Stimulated activated CD8-positive, alpha-beta memory T cell treated with anti-CD3 and anti-CD28 coated beads, Interleukin-4, amount 100 ng/mL, for 24 hours (primary cell): ENCODE data around the gene IGSF23.
"Not testable (repeated sequence)": the region's sequence is repeated elsewhere in the genome, so short reads cannot be mapped to it uniquely, and the experiment has no call there.

Experiments used
- DNase-seq: peaks from one replicate; pipeline ENCODE4 v3.0.0-alpha.2; 2020; ENCODE audit warnings: low read depth

Gene IGSF23

DNA sequence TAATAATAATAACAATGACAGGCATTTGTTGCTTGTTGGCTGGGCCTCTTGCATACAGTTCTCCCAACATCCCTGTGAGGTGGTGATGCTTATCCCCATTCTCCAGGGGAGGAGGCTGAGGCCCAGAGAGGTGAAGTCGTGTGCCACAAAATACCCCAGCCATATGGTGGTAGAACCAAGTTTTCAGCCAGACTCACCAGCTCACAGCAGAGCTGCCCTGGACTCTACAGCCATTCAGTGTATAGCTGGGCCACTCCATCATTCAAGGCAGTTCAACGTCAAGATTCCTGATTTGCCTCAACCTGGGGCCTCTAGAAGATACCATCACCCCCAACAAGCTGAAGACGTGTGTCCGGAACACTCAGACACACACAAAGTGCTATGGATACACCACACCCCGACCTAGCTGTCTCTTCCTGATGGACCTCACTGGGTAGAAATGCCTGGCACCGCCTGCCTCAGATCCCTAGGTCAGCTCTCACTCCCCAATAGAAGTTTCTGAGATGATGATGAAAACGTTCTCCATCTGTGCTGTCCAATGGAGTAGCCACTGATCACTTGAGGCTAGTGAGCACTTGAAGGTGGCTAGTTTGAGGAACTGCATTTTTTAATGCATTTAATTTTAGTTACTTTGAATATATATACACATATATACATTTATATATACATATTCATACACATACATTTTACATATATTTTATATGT, 53.6 kb downstream of the IGSF23 start:
- DNase-seq, result no peak

DNA sequence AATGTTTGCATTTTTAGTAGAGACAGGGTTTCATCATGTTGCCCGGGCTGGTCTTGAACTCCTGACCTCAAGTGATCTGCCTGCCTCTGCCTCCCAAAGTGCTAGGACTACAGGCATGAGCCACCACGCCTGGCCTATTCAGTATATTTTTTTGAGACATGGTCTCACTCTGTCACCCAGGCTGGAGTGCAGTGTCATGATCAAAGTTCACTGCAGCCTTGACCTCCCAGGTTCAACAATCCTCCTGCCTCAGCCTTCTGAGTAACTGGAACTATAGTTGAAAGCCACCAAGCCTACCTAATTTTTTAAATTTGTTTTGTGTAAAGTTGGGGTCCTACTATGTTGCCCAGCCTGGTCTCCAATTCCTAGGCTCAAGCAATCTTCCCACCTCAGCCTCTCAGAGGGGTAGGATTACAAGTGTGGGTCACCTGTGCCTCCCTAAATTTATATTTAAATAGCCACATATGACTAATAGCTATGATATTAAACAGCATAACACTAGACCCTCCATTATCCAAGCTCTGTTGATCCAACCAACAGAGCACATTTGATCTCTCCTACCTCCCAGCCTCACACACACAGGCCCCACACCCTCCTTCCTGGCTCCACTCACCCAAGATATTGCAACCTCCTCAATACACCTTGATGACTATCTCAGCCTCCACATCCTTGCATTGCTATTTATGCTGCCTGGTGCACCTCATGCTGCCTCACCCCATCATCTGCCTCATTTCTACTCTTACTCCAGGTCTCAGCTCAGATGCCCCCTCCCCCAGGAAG, 55.8 kb downstream of the IGSF23 start:
- DNase-seq, result no peak

DNA sequence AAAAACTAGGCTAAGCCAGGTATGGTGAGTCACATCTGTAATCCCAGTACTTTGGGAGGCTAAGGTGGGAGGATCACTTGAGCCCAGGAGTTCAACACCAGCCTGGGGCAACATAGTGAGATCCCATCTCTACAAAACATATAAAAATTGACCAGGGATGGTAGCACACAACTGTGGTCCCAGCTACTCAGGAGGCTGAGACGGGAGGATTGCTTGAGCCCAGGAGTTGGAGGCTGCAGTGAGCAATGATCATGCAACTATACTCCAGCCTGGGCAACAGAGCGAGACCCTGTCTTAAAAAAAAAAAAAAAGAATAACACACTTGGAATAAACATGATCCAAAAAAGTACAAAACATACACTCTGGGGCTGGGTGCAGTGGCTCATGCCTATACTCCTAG, 56.7 kb downstream of the IGSF23 start:
- not testable (repeated sequence) for DNase-seq

DNA sequence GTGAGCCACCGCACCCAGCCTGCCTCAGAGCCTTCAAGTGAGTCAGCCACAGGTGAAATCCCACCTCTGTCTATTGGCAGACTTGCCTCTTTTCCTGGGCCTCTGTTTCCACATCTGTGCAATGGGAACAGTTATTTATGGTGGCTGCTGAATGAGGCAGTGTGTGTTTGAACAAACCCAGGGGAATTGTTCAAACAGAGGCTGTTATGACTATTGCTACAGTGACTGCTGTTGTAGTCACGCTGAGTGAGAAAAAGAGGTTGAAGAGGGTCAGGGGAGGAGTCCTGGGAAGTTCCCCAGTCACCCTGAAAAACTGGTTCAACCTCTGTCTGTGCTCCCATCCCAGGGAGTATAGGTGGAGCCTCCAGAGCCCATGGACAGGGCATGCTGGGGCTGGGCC, 58.0 kb downstream of the IGSF23 start, which contains the start of gene CEACAM19:
Gene CEACAM19, plus strand, starts transcription at position 83 of the 400 bp plus-strand sequence. CDS start 450 bp downstream, outside the sequence.
- no peak for DNase-seq

DNA sequence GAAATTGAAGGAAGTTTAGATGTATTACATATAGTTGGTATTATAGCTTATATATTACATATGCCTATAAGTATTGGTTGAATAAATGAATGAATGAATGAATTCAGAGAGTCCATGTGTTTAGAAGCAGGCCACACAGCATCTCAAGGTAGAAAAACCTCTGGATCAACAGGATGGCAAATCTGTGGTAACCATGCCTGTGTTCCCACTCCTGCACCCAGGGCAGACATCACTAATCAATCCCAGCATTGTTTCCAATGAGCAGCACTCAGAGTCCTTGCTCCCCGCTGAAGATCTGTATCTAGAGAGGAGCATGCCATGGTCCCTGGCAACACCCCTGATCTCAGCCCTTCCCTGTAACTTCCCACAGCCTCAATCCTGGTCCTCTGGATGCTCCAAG, 58.9 kb downstream of the IGSF23 start:
- no peak for DNase-seq

DNA sequence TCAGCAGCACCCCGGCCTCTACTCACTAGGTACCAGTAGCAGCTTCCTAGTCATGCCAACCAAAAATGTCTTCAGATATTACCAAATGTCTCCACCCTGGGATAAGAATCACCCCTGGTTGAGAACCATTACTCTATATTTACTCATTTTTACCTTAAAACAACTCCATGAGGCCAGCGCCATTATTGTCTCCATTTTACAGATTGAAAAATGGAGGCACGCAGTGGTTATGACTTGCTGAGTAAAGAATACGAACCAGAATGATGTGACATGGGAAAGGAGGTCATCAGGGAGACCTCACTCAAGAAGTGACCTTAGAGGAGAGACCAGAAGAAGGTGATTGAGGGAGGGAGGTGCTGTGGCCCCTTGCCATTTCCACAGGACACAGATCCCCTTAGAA, 60.1 kb downstream of the IGSF23 start:
- DNase-seq, result no peak

DNA sequence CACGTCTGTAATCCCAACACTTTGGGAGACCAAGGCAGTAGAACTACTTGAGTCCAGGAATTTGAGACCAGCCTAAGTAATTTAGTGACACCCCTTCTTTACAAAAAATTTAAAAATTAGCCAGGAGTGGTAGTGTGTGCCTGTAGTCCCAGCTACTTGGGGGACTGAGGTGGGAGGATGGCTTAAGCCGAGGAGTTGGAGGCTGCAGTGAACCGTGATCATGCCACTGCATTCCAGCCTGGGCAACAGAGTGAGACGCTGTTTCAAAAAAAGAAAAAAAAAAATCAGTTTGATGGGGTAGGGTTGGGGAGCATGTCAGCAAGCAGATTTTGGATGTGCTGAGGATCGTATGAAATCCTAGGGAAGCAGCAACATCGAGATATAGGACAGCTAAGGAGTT, 62.2 kb downstream of the IGSF23 start:
- no peak for DNase-seq

DNA sequence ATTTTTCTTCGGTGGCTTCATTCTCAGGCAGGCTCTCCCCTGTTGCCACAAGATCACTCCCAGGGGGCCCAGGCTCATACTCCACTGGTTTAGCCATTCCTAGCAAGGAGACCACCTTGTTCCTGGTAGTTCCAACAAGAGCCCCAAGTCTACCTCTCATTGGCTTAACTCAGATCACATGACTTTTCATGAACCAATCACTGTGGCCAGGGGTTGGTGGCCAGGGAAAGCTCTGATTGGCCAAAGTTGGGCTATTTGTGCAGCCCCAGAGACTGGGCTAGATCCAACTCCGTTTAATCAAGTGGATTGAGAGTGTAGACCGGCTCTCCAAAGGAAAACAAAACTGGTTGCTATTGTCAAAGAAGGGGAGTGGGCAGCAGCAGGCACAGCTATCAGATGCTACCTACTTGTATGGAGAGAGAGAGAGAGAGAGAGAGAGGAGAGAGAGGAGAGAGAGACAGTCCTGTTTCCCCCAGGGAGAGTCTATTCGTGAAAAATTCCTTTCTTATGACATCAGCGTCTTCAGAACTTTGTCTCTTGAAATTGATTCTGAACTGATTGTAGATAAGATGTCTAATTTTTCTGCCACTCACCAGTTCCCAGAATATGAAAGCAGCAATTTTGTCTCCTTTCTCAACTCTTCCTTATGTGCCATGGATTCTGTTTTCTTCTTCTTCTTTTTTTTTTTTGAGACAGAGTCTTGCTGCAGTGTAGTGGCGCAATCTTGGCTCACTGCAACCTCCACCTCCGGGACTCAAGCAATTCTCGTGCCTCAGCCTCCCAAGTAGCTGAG, 63.9 kb downstream of the IGSF23 start:
- no peak for DNase-seq

DNA sequence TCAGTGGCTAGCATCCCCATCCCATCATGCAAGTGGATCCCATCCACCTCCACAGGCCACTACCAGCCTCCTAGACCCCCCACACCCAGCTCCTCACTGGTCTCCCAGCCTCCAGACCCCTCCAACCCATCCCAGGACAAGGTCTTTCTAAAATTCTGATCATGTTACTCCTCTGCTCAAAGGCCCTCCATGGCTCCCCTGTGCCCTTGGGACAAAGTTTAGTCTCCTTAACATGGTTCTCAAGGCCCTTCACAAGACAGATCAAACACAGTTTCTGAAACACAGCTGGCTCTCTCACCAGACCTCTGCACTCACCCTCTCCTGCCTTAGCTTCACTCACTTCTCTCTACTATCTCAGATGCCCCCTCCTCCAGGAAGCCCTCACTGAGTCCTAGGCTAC, 67.2 kb downstream of the IGSF23 start:
- no peak for DNase-seq

DNA sequence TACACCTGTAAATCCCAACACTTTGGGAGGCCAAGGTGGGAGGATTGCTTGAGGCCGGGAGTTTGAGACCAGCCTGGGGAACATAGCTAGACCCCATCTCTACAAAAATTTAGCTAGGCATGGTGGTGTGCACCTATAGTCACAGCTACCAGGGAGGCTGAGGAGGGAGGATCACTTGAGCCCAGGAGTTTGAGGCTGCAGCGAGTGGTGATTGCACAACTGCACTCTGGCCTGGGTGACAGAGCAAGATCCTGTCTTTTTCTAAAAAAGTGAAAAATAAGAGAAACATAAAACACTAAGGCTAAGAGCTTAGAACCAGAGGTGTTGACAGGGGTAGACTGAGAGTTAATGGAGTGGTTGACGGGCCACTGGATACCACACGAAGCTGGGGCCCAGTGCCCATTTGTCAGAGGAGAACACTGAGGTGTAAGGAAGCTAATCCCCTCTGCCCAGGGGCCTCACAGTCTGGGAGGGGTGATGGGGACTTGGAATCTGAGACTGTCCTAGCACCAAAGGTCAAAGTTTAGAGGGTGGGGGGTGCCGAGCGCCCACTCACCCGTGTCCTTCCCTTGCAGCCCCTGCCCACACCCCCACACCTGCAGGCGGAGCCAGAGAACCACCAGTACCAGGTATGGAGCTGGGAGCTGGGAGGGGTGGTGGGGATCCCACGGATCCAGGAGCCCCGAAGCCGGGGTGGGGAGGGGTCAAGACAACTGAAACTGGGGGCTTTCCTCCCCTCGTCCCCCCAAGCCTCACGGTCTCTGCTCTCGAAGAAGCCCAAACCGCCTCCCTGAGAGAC, 68.8 kb downstream of the IGSF23 start:
- no peak for DNase-seq

DNA sequence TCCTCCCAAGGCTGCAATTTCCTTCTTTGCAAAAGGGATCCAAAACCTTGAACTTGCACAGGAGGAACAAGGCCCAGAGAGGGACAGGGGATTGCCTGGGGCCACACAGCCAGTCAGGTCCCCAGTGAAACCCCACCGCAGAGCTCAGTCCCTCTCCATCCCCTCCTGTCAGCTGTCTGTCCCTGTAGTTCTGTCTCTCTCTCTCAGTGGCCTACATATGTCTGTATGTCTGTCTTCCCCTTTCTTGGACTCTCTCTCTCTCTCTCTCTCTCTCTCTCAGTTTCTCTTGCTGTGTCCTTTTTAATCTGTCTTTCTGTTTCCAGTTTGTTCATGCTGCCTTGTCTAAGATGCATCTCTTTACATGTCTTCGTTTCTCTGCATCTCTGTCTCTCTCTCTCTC, 69.4 kb downstream of the IGSF23 start:
- no peak for DNase-seq

DNA sequence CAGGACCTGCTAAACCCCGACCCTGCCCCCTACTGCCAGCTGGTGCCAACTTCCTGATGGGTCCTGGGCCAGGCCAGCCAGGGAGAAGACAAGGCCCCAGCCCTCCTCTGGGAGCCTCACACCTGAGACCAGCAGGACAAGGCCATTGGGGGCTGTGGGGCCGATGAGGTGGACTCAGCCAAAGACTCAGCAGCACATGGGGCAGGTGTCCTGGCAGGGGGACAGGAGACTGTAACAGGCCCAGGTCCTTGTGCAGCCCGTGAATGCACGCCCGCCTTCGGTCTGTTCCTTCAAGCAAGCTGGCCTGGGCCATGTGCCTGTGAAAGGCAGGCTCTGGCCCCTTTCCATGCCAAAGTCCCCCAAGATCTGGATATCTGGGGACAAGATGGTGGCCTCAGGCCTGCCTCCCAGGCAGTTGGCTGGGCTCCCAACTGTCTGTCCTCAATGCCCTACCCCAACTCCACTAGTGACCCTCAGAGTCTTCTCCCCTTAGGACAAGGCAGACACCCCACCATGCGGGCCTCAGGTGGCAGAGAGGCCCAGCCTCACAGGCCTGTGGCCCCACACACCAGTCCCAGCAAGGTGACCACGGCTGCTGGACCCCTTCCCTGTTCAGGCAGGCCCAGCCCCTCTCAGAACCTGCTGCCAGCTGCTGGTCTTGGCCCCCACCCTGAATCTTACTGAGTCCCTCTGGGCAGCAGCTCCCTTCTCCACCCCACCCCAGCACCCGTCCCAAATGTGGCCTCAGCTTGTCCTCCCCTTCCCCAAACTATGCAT, 70.3 kb downstream of the IGSF23 start:
- no peak for DNase-seq

DNA sequence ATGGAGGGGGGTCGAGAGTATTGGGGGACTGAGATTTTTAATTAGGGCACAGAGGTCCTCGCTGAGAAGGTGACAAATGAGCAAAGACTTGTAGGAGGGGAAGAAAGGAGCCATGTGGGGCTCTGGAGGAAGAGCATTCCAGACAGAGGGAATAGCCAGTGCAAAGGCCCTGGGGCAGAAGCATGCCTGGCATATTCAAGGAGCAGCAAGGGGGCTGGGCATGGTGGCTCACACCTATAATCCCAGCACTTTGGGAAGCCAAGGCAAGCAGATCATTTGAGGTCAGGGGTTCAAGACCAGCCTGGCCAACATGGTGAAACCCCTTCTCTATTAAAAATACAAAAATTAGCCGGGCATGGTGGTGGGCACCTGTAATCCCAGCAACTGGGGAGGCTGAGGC, 71.0 kb downstream of the IGSF23 start:
- not testable (repeated sequence) for DNase-seq

DNA sequence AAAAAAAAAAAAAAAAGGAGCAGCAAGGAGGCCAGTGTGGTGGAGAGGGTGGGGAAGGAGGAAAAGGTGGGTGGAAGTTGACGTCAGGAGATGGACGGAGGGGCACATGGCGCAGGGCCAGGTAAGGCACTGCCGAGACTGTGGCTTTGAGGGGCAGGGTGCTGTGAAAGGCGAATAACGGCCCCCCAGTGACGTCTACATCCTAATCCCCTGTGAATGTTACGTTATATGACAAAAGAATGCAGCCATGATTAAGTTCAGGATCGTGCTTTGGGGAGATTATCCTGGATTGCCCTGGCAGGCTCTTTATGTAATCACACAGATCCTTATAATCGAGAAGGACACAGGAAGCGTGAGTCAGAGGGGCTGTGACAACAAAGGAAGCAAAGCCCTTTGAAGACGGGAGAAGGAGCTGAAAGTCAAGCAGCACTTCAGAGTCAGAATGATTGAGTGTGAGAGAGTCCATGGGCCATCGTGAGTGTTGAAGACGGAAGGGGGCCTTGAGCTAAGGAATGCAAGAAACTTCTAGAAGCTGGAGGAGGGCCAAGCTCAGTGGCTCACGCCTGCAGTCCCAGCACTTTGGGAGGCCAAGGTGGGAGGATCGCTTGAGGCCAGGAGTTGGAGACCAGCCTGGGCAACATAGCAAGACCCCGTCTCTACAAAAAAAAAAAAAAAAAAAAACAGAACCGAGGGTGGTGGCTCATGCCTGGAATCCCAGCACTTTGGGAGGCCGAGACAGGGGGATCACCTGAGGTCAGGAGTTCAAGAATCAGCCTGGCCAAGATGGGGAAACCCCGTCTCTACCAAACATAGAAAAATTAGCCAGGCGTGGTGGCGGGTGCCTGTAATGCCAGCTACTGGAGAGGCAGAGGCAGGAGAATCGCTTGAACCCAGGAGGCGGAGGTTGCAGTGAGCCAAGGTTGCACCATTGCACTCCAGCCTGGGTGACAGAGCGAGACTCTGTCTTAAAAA, 71.8 kb downstream of the IGSF23 start:
- DNase-seq, result no peak

DNA sequence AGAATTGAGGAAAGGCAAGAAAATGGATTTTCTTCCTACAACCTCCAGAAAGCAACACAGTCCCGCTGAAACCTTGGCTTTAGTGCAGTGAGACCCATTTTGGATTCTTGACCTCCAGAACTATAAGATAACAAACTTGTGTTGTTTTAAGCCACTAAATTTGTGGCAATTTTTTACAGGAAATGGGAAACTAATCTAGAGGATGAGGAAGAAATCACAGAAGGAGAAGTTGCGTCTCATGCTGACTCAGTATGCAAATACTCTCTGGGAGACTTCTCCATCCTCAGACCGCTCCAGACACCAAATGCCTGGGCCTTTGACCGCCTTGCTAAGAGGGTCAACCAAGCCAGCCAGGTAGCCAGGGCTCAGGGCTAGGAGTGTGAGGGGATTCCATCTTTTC, 72.5 kb downstream of the IGSF23 start:
- DNase-seq, result no peak
